HT1080 (cell line): ENCODE results near the gene NDUFAF8. TPM values are rescaled to one million over a fixed set of nuclear protein-coding genes. Genes with fewer than 3 reads are reported as not detected.

Experiments
- total RNA-seq: library from RNA; depleted of rRNA; stranded (reverse); fragments of >200 nt; shearing (Covaris generic); gene quantifications from 2 replicates; pipeline ENCODE4 v1.2.3, GENCODE V29; 2014; rRNA removed

The NDUFAF8 gene
- total RNA-seq, 1 experiment from 2014 or later = 122 TPM

Other genes with a start within 250 kb of the NDUFAF8 start
- 15.0 and 15.8 TPM in 2 replicates for gene CHMP6, start 247.5 kb upstream of the NDUFAF8 start, total RNA-seq
- gene BAIAP2, start 204.2 kb upstream of the NDUFAF8 start, total RNA-seq = 41.9 and 48.8 TPM in 2 replicates
- gene PVALEF, start 73.8 kb upstream of the NDUFAF8 start, total RNA-seq = not detected in 2 replicates
- 0.02 and 0.03 TPM in 2 replicates for gene AATK, start 73.1 kb upstream of the NDUFAF8 start, total RNA-seq
- gene CEP131, start 16.4 kb upstream of the NDUFAF8 start, total RNA-seq = 10.4 and 11.3 TPM in 2 replicates
- gene TEPSIN, start 263 bp upstream of the NDUFAF8 start, total RNA-seq = 10.1 and 17.3 TPM in 2 replicates
- gene SLC38A10, start 56.0 kb downstream of the NDUFAF8 start, total RNA-seq = 37.1 and 44.6 TPM in 2 replicates
- 0.43 TPM in 2 replicates for gene BAHCC1, start 156.1 kb downstream of the NDUFAF8 start, total RNA-seq